ENCODE measurements around the gene RASSF1. TPM values are rescaled to one million over a fixed set of nuclear protein-coding genes. Genes with fewer than 3 reads are reported as not detected.
A peak's percentile ranks its signal among the peaks of the same experiment; 100 is the strongest.

RASSF1 gene
- total RNA-seq (10 to 100 TPM; 10.3 to 23.0 (median 12.2) TPM), polyA plus RNA-seq (10 to 100 TPM; 17.5 to 29.5 TPM)

DNA sequence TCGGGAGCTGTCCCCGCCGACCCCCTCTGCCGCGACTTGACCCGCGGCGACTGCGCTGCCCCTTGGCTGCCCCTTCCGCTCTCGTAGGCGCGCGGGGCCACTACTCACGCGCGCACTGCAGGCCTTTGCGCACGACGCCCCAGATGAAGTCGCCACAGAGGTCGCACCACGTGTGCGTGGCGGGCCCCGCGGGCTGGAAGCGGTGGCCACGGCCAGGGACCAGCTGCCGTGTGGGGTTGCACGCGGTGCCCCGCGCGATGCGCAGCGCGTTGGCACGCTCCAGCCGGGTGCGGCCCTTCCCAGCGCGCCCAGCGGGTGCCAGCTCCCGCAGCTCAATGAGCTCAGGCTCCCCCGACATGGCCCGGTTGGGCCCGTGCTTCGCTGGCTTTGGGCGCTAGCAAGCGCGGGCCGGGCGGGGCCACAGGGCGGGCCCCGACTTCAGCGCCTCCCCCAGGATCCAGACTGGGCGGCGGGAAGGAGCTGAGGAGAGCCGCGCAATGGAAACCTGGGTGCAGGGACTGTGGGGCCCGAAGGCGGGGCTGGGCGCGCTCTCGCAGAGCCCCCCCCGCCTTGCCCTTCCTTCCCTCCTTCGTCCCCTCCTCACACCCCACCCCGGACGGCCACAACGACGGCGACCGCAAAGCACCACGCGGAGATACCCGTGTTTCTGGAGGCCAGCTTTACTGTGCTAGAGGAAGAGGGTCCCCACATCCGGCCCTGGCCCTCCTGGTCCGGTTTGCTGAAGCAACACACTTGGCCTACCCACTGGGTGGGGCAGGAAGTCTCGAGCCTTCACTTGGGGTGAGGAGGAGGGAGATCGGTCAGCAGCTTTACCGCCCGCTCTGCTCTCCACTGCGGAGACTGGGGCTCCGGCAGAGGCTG is at the start of gene RASSF1:
Gene RASSF1 (minus strand): TSS at position 389 of the 882 bp plus-strand sequence. CDS start 31 bp downstream, at position 358.
- H3K36me3 ChIP-seq, result no peaks in the 10 kb centered on the region
- H3K27ac ChIP-seq, result peak within 1 kb of the TSS in 3 of 4 donors; percentile 16 to 60 (median 55)
- intact Hi-C loops (cut with DNase I), result loop anchor here in 1 of 3 donors (10.0 kb wide), 1 partner anchor 214 kb away; no protein-coding TSS in a partner anchor
- H3K4me3 ChIP-seq, result peak within 1 kb of the TSS in 3 of 4 donors; percentile 8 to 72 (median 23)
- H3K9me3 ChIP-seq, result no peaks in the 10 kb centered on the region
- FAIRE-seq, result no peak
- 33 to 42% methylated on average over 66 to 85 of the region's 85 CpGs for WGBS, 2 donors
- peaks cover 0 to 15% (median 9%) of the 10 kb centered on the region in 3 donors for H3K4me1 ChIP-seq
- TF ChIP-seq CTCF (IDR thresholded peaks at IDR 0.05), result no peak
- peak in 4 of 6 donors; percentile 32 to 78 (median 69) for DNase-seq
- peak in 1 of 4 donors; percentile 11 for ATAC-seq
- H3K27me3 ChIP-seq, result no peaks in the 10 kb centered on the region

GRCh38 chr3:50389414-50389767 is 48.8 kb upstream of the RASSF1 start:
- FAIRE-seq, result no peak
- H3K4me1 ChIP-seq, result peaks cover 14 to 30% (median 27%) of the 10 kb centered on the region in 3 donors
- no peaks in the 10 kb centered on the region for H3K27me3 ChIP-seq
- 43 to 58% methylated on average over 6 of the region's 6 CpGs for WGBS, 2 donors
- no peak overlapping the region for H3K27ac ChIP-seq
- intact Hi-C loops (cut with DNase I), result no loop called here
- no peak for TF ChIP-seq CTCF (IDR thresholded peaks at IDR 0.05)
- H3K9me3 ChIP-seq, result no peaks in the 10 kb centered on the region
- ATAC-seq, result peak; percentile 14 to 58 (median 51)
- no peaks in the 10 kb centered on the region for H3K36me3 ChIP-seq
- no peak overlapping the region for H3K4me3 ChIP-seq
- DNase-seq, result peak in 4 of 6 donors; percentile 41 to 58 (median 50)

DNA sequence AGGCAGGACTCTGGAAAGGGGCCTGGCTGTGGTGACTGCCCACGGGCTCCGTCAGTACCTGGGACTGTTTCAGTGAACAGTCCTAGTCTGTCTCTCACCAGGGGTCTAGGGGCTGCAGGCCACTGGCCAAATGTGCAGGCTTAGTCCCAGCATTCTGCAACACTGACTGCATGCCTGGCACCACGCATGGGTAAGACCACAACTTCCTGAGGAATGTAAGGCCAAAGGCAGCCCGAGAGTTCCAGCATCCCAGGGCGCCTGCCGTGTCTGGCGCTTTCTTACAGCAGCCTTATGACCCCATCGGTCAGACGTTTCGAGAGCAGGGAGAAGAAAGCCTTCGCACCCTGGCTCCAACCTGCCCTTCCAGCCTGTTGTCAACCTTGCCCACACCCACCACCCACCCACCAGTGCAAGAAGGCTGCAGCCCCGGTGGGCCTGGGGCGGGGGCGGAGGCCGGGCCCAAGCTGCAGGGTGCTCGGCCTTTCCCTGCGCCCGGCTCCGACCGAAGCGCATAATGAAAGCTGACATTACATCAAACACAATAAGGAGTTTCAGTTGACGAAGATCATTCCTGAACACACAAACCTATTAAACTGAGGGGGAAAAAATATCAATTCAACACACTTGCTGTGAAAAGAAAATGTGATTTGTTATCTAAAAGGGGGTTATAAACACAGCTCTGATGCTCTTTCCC is 48.2 kb upstream of the RASSF1 start:
- Histone ChIP-seq H3K4me3 (no peak overlapping the region), H3K36me3 (no peaks in the 10 kb centered on the region), H3K9me3 (no peaks in the 10 kb centered on the region), H3K27me3 (no peaks in the 10 kb centered on the region), H3K27ac (peak overlapping the region in 1 of 4 donors; percentile 42), H3K4me1 (peaks cover 14 to 30% (median 27%) of the 10 kb centered on the region in 3 donors)
- ATAC-seq, result peak in 1 of 4 donors; percentile 2
- no peak for DNase-seq
- TF ChIP-seq CTCF (IDR thresholded peaks at IDR 0.05), result no peak
- WGBS, 2 donors, result 80 to 83% methylated on average over 22 of the region's 22 CpGs
- FAIRE-seq, result no peak
- intact Hi-C loops (cut with DNase I), result no loop called here

GRCh38 chr3:50388016-50388719 is 47.5 kb upstream of the RASSF1 start:
- Histone ChIP-seq H3K27ac (peak overlapping the region in 1 of 4 donors; percentile 42), H3K4me3 (no peak overlapping the region), H3K9me3 (no peaks in the 10 kb centered on the region), H3K36me3 (no peaks in the 10 kb centered on the region), H3K27me3 (no peaks in the 10 kb centered on the region), H3K4me1 (peaks cover 14 to 30% (median 27%) of the 10 kb centered on the region in 3 donors)
- FAIRE-seq, result no peak
- peak in 4 of 6 donors; percentile 37 to 72 (median 64) for DNase-seq
- intact Hi-C loops (cut with DNase I), result no loop called here
- 47% methylated on average over 25 of the region's 25 CpGs for WGBS, 2 donors
- peak; percentile 66 to 77 (median 72) for ATAC-seq
- peak; percentile 10 to 43 (median 19) for TF ChIP-seq CTCF (IDR thresholded peaks at IDR 0.05)

Measured in pancreas (tissue), 10 donors.